Kidney epithelial cell (primary cell): Measurements from ENCODE around the gene NXPH4. TPM values are rescaled to one million over a fixed set of nuclear protein-coding genes. Genes with fewer than 3 reads are reported as not detected.

Experiments used
- DNase-seq: peaks from one replicate; pipeline ENCODE4 v3.0.0-alpha.2; 2010; ENCODE audit warnings: low read depth
- H3K27me3 ChIP-seq: 2 replicates; pipeline ENCODE4 v1.6.0; 2011; ENCODE audit warnings: low read length; ENCODE audit not compliant: control insufficient read depth, insufficient read depth
- H3K36me3 ChIP-seq: 2 replicates; pipeline ENCODE4 v1.5.1; 2011; ENCODE audit warnings: low read length; ENCODE audit not compliant: control insufficient read depth, insufficient read depth
- H3K4me3 ChIP-seq: 2 replicates; pipeline ENCODE4 v1.5.1; 2011; ENCODE audit warnings: low read depth, mild to moderate bottlenecking, control low read depth, low read length
- total RNA-seq: library from RNA; depleted of rRNA; stranded (reverse); fragments of >200 nt; gene quantifications from 2 replicates; pipeline ENCODE4 v1.2.3, GENCODE V29; 2015
- TF ChIP-seq, protein P1 (sequence below): IDR thresholded peaks from 2 replicates; pipeline ENCODE4 v1.5.1; 2011; ENCODE audit warnings: mild to moderate bottlenecking, moderate library complexity, low read length, control low read depth, inconsistent platforms; ENCODE audit not compliant: insufficient read depth, poor library complexity, severe bottlenecking

The NXPH4 gene
- total RNA-seq, 1 donor from 2014 or later, result 5.9 TPM

- no peaks in the 10 kb centered on the region for H3K36me3 ChIP-seq
- H3K27me3 ChIP-seq, result no peaks in the 10 kb centered on the region
- TF ChIP-seq, protein P1, sequence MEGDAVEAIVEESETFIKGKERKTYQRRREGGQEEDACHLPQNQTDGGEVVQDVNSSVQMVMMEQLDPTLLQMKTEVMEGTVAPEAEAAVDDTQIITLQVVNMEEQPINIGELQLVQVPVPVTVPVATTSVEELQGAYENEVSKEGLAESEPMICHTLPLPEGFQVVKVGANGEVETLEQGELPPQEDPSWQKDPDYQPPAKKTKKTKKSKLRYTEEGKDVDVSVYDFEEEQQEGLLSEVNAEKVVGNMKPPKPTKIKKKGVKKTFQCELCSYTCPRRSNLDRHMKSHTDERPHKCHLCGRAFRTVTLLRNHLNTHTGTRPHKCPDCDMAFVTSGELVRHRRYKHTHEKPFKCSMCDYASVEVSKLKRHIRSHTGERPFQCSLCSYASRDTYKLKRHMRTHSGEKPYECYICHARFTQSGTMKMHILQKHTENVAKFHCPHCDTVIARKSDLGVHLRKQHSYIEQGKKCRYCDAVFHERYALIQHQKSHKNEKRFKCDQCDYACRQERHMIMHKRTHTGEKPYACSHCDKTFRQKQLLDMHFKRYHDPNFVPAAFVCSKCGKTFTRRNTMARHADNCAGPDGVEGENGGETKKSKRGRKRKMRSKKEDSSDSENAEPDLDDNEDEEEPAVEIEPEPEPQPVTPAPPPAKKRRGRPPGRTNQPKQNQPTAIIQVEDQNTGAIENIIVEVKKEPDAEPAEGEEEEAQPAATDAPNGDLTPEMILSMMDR, result no peak
- no peak overlapping the region for H3K4me3 ChIP-seq
- no peak for DNase-seq
Observed at GRCh38 chr12:57191410-57191809, 25.2 kb upstream of the NXPH4 start.

DNA sequence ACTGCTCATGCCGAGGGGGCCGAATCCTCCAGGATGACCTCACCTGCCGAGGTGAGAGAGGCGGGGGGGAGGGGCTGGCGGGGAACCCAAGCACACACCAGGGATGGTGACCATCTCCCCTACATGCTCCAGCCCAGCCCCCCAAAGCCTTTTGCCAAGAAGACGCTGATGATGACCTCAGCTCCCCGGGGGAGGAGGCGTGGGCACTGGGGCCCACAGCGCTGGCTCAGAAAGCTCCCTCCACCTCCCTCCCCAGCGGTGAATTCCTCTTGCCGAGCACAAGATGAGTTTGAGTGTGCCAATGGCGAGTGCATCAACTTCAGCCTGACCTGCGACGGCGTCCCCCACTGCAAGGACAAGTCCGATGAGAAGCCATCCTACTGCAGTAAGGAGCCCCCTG, 23.7 kb upstream of the NXPH4 start:
- TF ChIP-seq, protein P1, result no peak
- H3K36me3 ChIP-seq, result no peaks in the 10 kb centered on the region
- no peak overlapping the region for H3K4me3 ChIP-seq
- H3K27me3 ChIP-seq, result no peaks in the 10 kb centered on the region
- DNase-seq, result no peak

DNA sequence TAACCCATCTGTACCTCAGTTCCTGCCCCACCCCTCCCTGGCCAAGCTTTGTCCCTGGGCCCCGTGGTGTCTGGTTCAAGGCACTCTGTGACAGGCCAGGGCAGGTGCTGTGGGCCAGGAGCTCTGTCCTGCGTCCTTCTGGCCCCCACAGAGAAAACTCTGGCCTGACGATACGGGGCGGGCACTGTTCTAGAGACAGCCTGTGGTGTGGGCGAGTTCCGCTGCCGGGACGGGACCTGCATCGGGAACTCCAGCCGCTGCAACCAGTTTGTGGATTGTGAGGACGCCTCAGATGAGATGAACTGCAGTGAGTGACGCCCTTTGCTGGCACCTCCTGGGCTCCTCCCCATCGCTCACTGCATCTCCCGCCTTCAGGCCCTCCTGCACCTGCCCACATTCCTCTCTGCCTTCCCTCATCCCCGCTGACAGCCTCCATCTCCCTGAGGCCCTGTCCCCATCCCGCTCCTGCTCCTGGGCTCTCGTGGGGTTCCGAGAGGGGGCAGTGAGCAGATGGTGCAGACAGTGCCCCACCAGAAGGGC, 22.8 kb upstream of the NXPH4 start:
- Histone ChIP-seq H3K4me3 (no peak overlapping the region), H3K36me3 (no peaks in the 10 kb centered on the region), H3K27me3 (no peaks in the 10 kb centered on the region)
- no peak for DNase-seq
- TF ChIP-seq, protein P1, result no peak

GRCh38 chr12:57194253-57194652, 22.3 kb upstream of the NXPH4 start:
- DNase-seq, result no peak
- Histone ChIP-seq H3K27me3 (no peaks in the 10 kb centered on the region), H3K36me3 (no peaks in the 10 kb centered on the region), H3K4me3 (no peak overlapping the region)
- TF ChIP-seq, protein P1, result no peak

- no peak for DNase-seq
- H3K36me3 ChIP-seq, result no peaks in the 10 kb centered on the region
Observed at GRCh38 chr12:57195186-57195585, 21.4 kb upstream of the NXPH4 start.

More at GRCh38 chr12:57195186-57195585, 21.4 kb upstream of the NXPH4 start:
- TF ChIP-seq, protein P1, result no peak
- Histone ChIP-seq H3K4me3 (no peak overlapping the region), H3K27me3 (no peaks in the 10 kb centered on the region)
